ENCODE measurements around the gene FAF1.

DNA sequence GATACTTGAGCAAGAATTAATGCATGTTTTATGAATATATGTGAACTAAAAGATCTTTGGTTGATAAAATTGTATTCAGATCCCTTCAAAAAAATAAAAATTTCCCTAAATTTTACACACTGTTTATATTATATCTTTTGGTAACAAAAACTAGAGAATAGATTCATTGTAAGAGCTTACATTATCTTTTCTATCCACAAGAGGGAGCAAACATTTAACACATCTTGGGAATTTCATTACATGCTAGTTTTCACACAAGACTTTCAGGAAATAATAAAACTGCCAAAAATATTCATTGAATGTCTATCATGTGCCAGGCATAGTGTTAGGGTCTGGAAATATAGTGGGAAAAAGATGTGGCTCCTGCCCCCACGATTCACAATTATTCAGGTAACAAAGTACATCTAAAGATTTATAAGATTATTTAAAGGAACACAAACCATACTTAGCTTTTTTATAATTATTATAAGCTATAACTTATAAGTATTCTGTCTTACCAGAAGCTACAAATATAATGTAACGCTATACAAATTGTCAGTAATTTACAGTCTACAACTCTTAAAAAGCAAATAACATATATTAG is 30.6 kb downstream of the FAF1 start:
- TF ChIP-seq, protein P1, sequence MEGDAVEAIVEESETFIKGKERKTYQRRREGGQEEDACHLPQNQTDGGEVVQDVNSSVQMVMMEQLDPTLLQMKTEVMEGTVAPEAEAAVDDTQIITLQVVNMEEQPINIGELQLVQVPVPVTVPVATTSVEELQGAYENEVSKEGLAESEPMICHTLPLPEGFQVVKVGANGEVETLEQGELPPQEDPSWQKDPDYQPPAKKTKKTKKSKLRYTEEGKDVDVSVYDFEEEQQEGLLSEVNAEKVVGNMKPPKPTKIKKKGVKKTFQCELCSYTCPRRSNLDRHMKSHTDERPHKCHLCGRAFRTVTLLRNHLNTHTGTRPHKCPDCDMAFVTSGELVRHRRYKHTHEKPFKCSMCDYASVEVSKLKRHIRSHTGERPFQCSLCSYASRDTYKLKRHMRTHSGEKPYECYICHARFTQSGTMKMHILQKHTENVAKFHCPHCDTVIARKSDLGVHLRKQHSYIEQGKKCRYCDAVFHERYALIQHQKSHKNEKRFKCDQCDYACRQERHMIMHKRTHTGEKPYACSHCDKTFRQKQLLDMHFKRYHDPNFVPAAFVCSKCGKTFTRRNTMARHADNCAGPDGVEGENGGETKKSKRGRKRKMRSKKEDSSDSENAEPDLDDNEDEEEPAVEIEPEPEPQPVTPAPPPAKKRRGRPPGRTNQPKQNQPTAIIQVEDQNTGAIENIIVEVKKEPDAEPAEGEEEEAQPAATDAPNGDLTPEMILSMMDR (conservative IDR thresholded peaks at IDR 0.05 in 1 of 2, IDR thresholded peaks at IDR 0.05 in 1 of 2; ENCODE audit: low read depth in 1 of 2, low read length in 2 of 2): peak in 1 of 2 donors; percentile 39
- TF ChIP-seq EZH2 (IDR thresholded peaks at IDR 0.05; ENCODE audit: low read length, missing control alignments): no peak
